H1 (cell line): ENCODE results near the gene TGFBR2. TPM values are rescaled to one million over a fixed set of nuclear protein-coding genes. Genes with fewer than 3 reads are reported as not detected.

Experiments
- CTCF ChIA-PET: fragments of 300-600 bp; sonication (Branson Sonifier 250); formaldehyde crosslinking; loops from one replicate; lab custom pipeline; 2021; ENCODE audit not compliant: partially characterized antibody; lab: Charles Lee
- POLR2A ChIA-PET: fragments of 300-600 bp; sonication (Branson Sonifier 250); formaldehyde crosslinking; loops from one replicate; lab custom pipeline; 2021; ENCODE audit warnings: inconsistent platforms; ENCODE audit not compliant: partially characterized antibody; lab: Charles Lee
- DNase-seq, 2 experiments: peaks; one replicate each; pipeline versions ENCODE4 v3.0.0 to v3.0.0-alpha.2; 2010 to 2022; ENCODE audit warnings: low spot score in 2 of 2, low read depth in 1 of 2, mixed read lengths in 1 of 2
- FAIRE-seq: peaks from 2 replicates; lab custom pipeline; 2011; peaks lifted over from hg19 to GRCh38; lab: Jason Lieb, UNC
- H2AFZ ChIP-seq: 2 replicates; pipeline ENCODE4 v1.8.1; 2012; ENCODE audit warnings: low read length, inconsistent platforms
- H2AK5ac ChIP-seq: 2 replicates; pipeline ENCODE4 v1.6.1; 2013; ENCODE audit warnings: low read depth, low read length
- H2BK120ac ChIP-seq: replicated peaks from 2 replicates; pipeline ENCODE3; 2013; ENCODE audit warnings: low read depth, low read length, inconsistent platforms
- H2BK12ac ChIP-seq: 2 replicates; pipeline ENCODE4 v1.6.1; 2013; ENCODE audit warnings: low read depth, low read length
- H2BK15ac ChIP-seq: 2 replicates; pipeline ENCODE4 v1.6.1; 2013; ENCODE audit warnings: low read length
- H2BK20ac ChIP-seq: 2 replicates; pipeline ENCODE4 v1.6.1; 2013; ENCODE audit warnings: low read length
- H2BK5ac ChIP-seq: 2 replicates; pipeline ENCODE4 v1.6.1; 2013; ENCODE audit warnings: low read depth, low read length
- H3K14ac ChIP-seq: 2 replicates; pipeline ENCODE4 v1.6.1; 2013; ENCODE audit warnings: inconsistent platforms; ENCODE audit not compliant: insufficient read length
- H3K18ac ChIP-seq: 2 replicates; pipeline ENCODE4 v1.6.1; 2013; ENCODE audit warnings: low read length; ENCODE audit errors: extremely low read depth
- H3K23ac ChIP-seq: 2 replicates; pipeline ENCODE4 v1.6.1; 2013; ENCODE audit warnings: inconsistent platforms; ENCODE audit not compliant: insufficient read length
- H3K23me2 ChIP-seq: 2 replicates; pipeline ENCODE4 v1.6.1; 2013; ENCODE audit warnings: low read depth, low read length
- H3K27ac ChIP-seq: 2 replicates; pipeline ENCODE4 v1.6.1; 2011; ENCODE audit warnings: low read depth, low read length, inconsistent platforms
- H3K27me3 ChIP-seq, 4 experiments: replicated peaks in 1 of 4; 1 replicate in 1 of 4; 2 replicates in 3 of 4; pipeline versions ENCODE4 v1.6.1 to v1.8.1; 2011 to 2013; ENCODE audit warnings: low read length in 3 of 4, mild to moderate bottlenecking in 3 of 4, inconsistent platforms in 2 of 4, mixed read lengths in 2 of 4, moderate library complexity in 1 of 4; ENCODE audit not compliant: control insufficient read depth in 3 of 4, insufficient read depth in 3 of 4; ENCODE audit errors: extremely low read depth in 1 of 4
- H3K36me3 ChIP-seq, 4 experiments: 2 replicates each; pipeline versions ENCODE4 v1.6.1 to v1.8.1; 2011 to 2013; ENCODE audit warnings: mild to moderate bottlenecking in 4 of 4, low read length in 3 of 4, moderate library complexity in 2 of 4, control low read depth in 1 of 4, inconsistent platforms in 1 of 4; ENCODE audit not compliant: insufficient read depth in 4 of 4, control insufficient read depth in 2 of 4
- H3K4ac ChIP-seq: replicated peaks from 2 replicates; pipeline ENCODE3; 2013; ENCODE audit warnings: low read length, low read depth, mixed read lengths, inconsistent platforms; ENCODE audit not compliant: insufficient read length
- H3K4me1 ChIP-seq, 4 experiments: replicated peaks in 1 of 4; 1 replicate in 1 of 4; 2 replicates in 3 of 4; pipeline versions ENCODE4 v1.6.1 to v1.8.1; 2011 to 2013; ENCODE audit warnings: low read length in 3 of 4, inconsistent platforms in 2 of 4, mixed read lengths in 1 of 4; ENCODE audit not compliant: insufficient read depth in 4 of 4, control insufficient read depth in 3 of 4
- H3K4me2 ChIP-seq, 2 experiments: 2 replicates each; pipeline versions ENCODE4 v1.6.1 to v1.8.1; 2011 to 2013; ENCODE audit warnings: low read depth in 2 of 2, low read length in 2 of 2, control low read depth in 1 of 2, inconsistent platforms in 1 of 2, mild to moderate bottlenecking in 1 of 2; ENCODE audit not compliant: insufficient read depth in 1 of 2
- H3K4me3 ChIP-seq, 4 experiments: fragments of 200-600, 300-600 bp in 1 of 4; sonication (generic), shearing (Covaris generic), sonication (Bioruptor Twin) in 1 of 4; 2 replicates each; pipeline versions ENCODE4 v1.5.1 to v1.8.1; 2011 to 2016; ENCODE audit warnings: low read length in 4 of 4, low read depth in 3 of 4, control low read depth in 2 of 4, inconsistent platforms in 2 of 4, mild to moderate bottlenecking in 2 of 4, mixed read lengths in 1 of 4, moderate library complexity in 1 of 4; ENCODE audit not compliant: insufficient read depth in 2 of 4; ENCODE audit errors: extremely low read depth in 1 of 4
- H3K56ac ChIP-seq: replicated peaks from 2 replicates; pipeline ENCODE3; 2013; ENCODE audit warnings: low read depth, mild to moderate bottlenecking, mixed read lengths, low read length, inconsistent platforms; ENCODE audit not compliant: insufficient read length
- H3K79me1 ChIP-seq: 2 replicates; pipeline ENCODE4 v1.6.1; 2013; ENCODE audit warnings: low read depth, low read length, control low read depth
- H3K79me2 ChIP-seq, 2 experiments: 2 replicates each; pipeline versions ENCODE4 v1.6.1 to v1.8.1; 2012 to 2013; ENCODE audit warnings: low read length in 2 of 2, mild to moderate bottlenecking in 2 of 2, inconsistent platforms in 1 of 2; ENCODE audit not compliant: insufficient read depth in 2 of 2, control insufficient read depth in 1 of 2
- H3K9ac ChIP-seq, 4 experiments: replicated peaks in 1 of 4; 1 replicate in 1 of 4; 2 replicates in 3 of 4; pipeline versions ENCODE4 v1.6.1 to v1.8.1; 2011 to 2013; ENCODE audit warnings: low read depth in 3 of 4, low read length in 3 of 4, control low read depth in 2 of 4, mild to moderate bottlenecking in 2 of 4, moderate library complexity in 2 of 4, inconsistent platforms in 1 of 4; ENCODE audit errors: extremely low read depth in 1 of 4
- H3K9me3 ChIP-seq, 2 experiments: 2 replicates each; pipeline versions ENCODE4 v1.6.1 to v1.8.1; 2012 to 2013; ENCODE audit warnings: mild to moderate bottlenecking in 2 of 2, moderate library complexity in 2 of 2, control low read depth in 1 of 2, inconsistent platforms in 1 of 2, low read depth in 1 of 2, low read length in 1 of 2, mixed read lengths in 1 of 2; ENCODE audit not compliant: insufficient read depth in 2 of 2
- H4K20me1 ChIP-seq, 2 experiments: replicated peaks in 1 of 2; 2 replicates each; pipeline versions ENCODE3 to v1.8.1; 2011 to 2013; ENCODE audit warnings: inconsistent platforms in 2 of 2, low read length in 2 of 2, mild to moderate bottlenecking in 1 of 2; ENCODE audit not compliant: insufficient read depth in 2 of 2, control insufficient read depth in 1 of 2
- H4K5ac ChIP-seq: 2 replicates; pipeline ENCODE4 v1.6.1; 2013; ENCODE audit warnings: low read length, low read depth, mixed read lengths, inconsistent platforms; ENCODE audit not compliant: insufficient read length
- H4K8ac ChIP-seq: 2 replicates; pipeline ENCODE4 v1.8.0; 2013; ENCODE audit warnings: mild to moderate bottlenecking, moderate library complexity, low read length, inconsistent platforms; ENCODE audit not compliant: insufficient read depth; ENCODE audit errors: extremely low read depth
- H4K91ac ChIP-seq: replicated peaks from 2 replicates; pipeline ENCODE3; 2013; ENCODE audit warnings: low read length, mixed read lengths, inconsistent platforms; ENCODE audit not compliant: insufficient read length
- HDAC6 ChIP-seq: IDR thresholded peaks from one replicate; pipeline ENCODE4 v1.7.1; 2012; ENCODE audit warnings: low read depth, mild to moderate bottlenecking, inconsistent platforms, low read length, moderate library complexity
- WGBS, 2 experiments: shearing (Covaris generic) in 1 of 2; methylation state at CpG; one replicate each; pipeline versions ENCODE4 v1.1.6 to v1.1.7; 2013 to 2015; ENCODE audit warnings: low lambda C conversion rate in 2 of 2, mixed read lengths in 2 of 2, inconsistent platforms in 1 of 2, low coverage in 1 of 2, missing lambda C conversion rate in 1 of 2; ENCODE audit not compliant: insufficient replicate concordance in 2 of 2, insufficient coverage in 1 of 2, insufficient read length in 1 of 2; ENCODE audit errors: extremely low coverage in 1 of 2, missing lambda C conversion rate in 1 of 2; 5-methylcytosine and 5-hydroxymethylcytosine counted together
- polyA plus RNA-seq, 7 experiments: library from polyadenylated mRNA; depleted of rRNA in 3 of 7; stranded (reverse) in 5 of 7; unstranded in 2 of 7; fragments of >200 nt in 5 of 7; fragments of 200-250 nt in 2 of 7; gene quantifications; 1 replicate in 5 of 7; 2 replicates in 1 of 7; 4 replicates in 1 of 7; pipeline versions ENCODE4 v1.2.1 to v1.2.3, GENCODE V29; 2011 to 2013; ENCODE audit warnings: missing spikeins in 2 of 7, mixed read lengths in 2 of 7
- total RNA-seq: library from RNA; stranded (reverse); fragmentation: NEBNext Ultra II Directional; extraction: Animal tissue kit (Norgen Biotek cat#: 25700); gene quantifications from 2 replicates; pipeline ENCODE4 v1.2.1, GENCODE V29; 2021

Gene TGFBR2
- total and polyA plus RNA-seq, 2 of the 8 experiments (the other 6 are each of a cell fraction or from before 2014, with no cell fraction given): 4.2 to 7.4 TPM

DNA sequence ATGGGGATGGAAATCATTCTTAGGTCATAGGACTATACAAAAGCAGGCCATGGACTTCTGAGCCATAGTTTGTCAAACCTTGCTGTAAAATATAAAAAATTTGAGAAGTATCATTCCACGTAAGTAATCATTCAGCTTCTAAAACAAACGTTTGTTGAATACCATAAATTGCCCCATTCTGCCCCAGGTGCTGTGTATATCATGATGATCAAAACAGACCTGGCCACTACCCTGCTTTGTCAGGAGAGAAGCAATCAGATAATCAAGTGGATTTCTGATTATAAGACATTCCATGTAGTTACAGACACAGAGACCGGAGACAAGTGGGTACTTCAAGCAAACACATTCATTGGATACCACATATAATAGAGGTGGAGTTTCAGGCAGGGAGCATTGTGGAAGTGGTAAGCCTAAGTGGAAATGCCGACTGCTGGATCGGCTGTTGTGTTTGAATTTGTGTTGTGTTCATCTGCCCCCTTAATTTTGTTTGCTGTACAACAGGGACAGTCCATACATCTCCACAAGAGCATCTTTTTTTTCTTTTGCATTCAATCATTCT, 61.7 kb downstream of the TGFBR2 start:
- no peak overlapping the region for H2BK20ac ChIP-seq
- H3K27me3 ChIP-seq: no peaks in the 10 kb centered on the region
- H3K14ac ChIP-seq: no peak overlapping the region
- no peak overlapping the region for H2BK12ac ChIP-seq
- no peak overlapping the region for H3K56ac ChIP-seq
- H2AFZ ChIP-seq: no peak overlapping the region
- H3K79me1 ChIP-seq: no peaks in the 10 kb centered on the region
- ChIA-PET POLR2A (no interaction called here), CTCF (interaction anchor here (0.6 kb wide), 1 partner anchor 25 kb away, joined by 3 read pairs; no protein-coding TSS in a partner anchor)
- H3K36me3 ChIP-seq: peaks cover 3 to 9% (median 6%) of the 10 kb centered on the region in 4 experiments; a peak in 7 of 8 replicates
- whole genome bisulfite sequencing, 2 experiments: 79% methylated on average over 5 of the region's 5 CpGs; no CpG with 5 or more reads in 1 of the 2 experiments
- H4K8ac ChIP-seq: no peak overlapping the region
- no peak overlapping the region for H4K5ac ChIP-seq
- DNase-seq (no peak), FAIRE-seq (no peak)
- no peak overlapping the region for H4K91ac ChIP-seq
- no peak overlapping the region for H3K27ac ChIP-seq
- no peak overlapping the region for H3K4me3 ChIP-seq
- peaks cover 0 to 9% (median 7%) of the 10 kb centered on the region in 4 experiments; a peak in 4 of 7 replicates for H3K4me1 ChIP-seq
- H3K4me2 ChIP-seq: no peak overlapping the region
- no peak overlapping the region for H2BK120ac ChIP-seq
- H3K79me2 ChIP-seq: no peaks in the 10 kb centered on the region
- H3K9ac ChIP-seq: no peak overlapping the region
- H2AK5ac ChIP-seq: no peak overlapping the region
- H4K20me1 ChIP-seq: peaks cover 0 to 2% of the 10 kb centered on the region in 2 experiments
- H3K9me3 ChIP-seq: no peaks in the 10 kb centered on the region
- H3K4ac ChIP-seq: no peak overlapping the region
- no peak overlapping the region for H2BK5ac ChIP-seq
- H3K18ac ChIP-seq: no peak overlapping the region
- H3K23ac ChIP-seq: no peak overlapping the region
- no peaks in the 10 kb centered on the region for H3K23me2 ChIP-seq
- no peak overlapping the region for H2BK15ac ChIP-seq
- no peak for TF ChIP-seq HDAC6
